Naive B cell (primary cell): ENCODE data around the gene SLC25A47. TPM values are rescaled to one million over a fixed set of nuclear protein-coding genes. Genes with fewer than 3 reads are reported as not detected.
"Not testable (repeated sequence)": the region's sequence is repeated elsewhere in the genome, so short reads cannot be mapped to it uniquely, and the experiment has no call there.

Experiments
- ATAC-seq, 2 donors: fragments of 150-1000 bp; cut with Tn5 transposase; 2 replicates each; pipeline ENCODE4 v1.10.0; 2021; ENCODE audit warnings: low read depth in 2 of 2, mild to moderate bottlenecking in 2 of 2, moderate library complexity in 2 of 2
- DNase-seq: peaks from one replicate; pipeline ENCODE4 v3.0.0; 2022
- H3K27ac Mint-ChIP-seq, 6 donors: one replicate each; pipeline ENCODE4 v1.8.0; 2020 to 2022; ENCODE audit warnings: mild to moderate bottlenecking in 6 of 6, mixed read lengths in 6 of 6, moderate library complexity in 5 of 6, inconsistent platforms in 2 of 6
- H3K27me3 Mint-ChIP-seq, 3 donors: one replicate each; pipeline ENCODE4 v1.8.0; 2021 to 2022; ENCODE audit warnings: mixed read lengths in 3 of 3, mild to moderate bottlenecking in 1 of 3
- H3K36me3 Mint-ChIP-seq, 2 donors: one replicate each; pipeline ENCODE4 v1.8.0; 2020 to 2022; ENCODE audit warnings: mixed read lengths in 2 of 2, inconsistent platforms in 1 of 2, mild to moderate bottlenecking in 1 of 2
- H3K4me1 Mint-ChIP-seq, 3 donors: one replicate each; pipeline ENCODE4 v1.8.0; 2020 to 2022; ENCODE audit warnings: mixed read lengths in 3 of 3, inconsistent platforms in 1 of 3, mild to moderate bottlenecking in 1 of 3, moderate library complexity in 1 of 3
- H3K4me3 Mint-ChIP-seq, 8 donors: one replicate each; pipeline ENCODE4 v1.8.0; 2020 to 2022; ENCODE audit warnings: mild to moderate bottlenecking in 8 of 8, mixed read lengths in 8 of 8, moderate library complexity in 8 of 8, inconsistent platforms in 2 of 8
- H3K9me3 Mint-ChIP-seq, 7 donors: one replicate each; pipeline ENCODE4 v1.8.0; 2020 to 2022; ENCODE audit warnings: mixed read lengths in 7 of 7, mild to moderate bottlenecking in 5 of 7, inconsistent platforms in 2 of 7, moderate library complexity in 1 of 7
- polyA plus RNA-seq, 6 donors: library from polyadenylated mRNA; unstranded; fragments of 300-500 nt; fragmentation: Illumina TruSeq; gene quantifications; one replicate each; pipeline ENCODE4 v1.2.3, GENCODE V29; 2021; ENCODE audit warnings: low read depth in 6 of 6

SLC25A47 gene
- polyA plus RNA-seq: not detected

- Mint-ChIP-seq H3K36me3 (no peaks in the 10 kb centered on the region), H3K4me1 (peaks cover 0 to 3% (median 0%) of the 10 kb centered on the region in 3 donors), H3K4me3 (peak within 1 kb of the TSS in 1 of 8 donors; percentile 12), H3K9me3 (no peaks in the 10 kb centered on the region), H3K27ac (no peak within 1 kb of the TSS), H3K27me3 (no peaks in the 10 kb centered on the region)
- no peak for DNase-seq
- no peak for ATAC-seq
Observed at GRCh38 chr14:100323121-100323941, at the start of gene SLC25A47. Gene SLC25A47 (plus strand): TSS chr14:100323339. CDS start chr14:100323415, 76 bp downstream.

DNA sequence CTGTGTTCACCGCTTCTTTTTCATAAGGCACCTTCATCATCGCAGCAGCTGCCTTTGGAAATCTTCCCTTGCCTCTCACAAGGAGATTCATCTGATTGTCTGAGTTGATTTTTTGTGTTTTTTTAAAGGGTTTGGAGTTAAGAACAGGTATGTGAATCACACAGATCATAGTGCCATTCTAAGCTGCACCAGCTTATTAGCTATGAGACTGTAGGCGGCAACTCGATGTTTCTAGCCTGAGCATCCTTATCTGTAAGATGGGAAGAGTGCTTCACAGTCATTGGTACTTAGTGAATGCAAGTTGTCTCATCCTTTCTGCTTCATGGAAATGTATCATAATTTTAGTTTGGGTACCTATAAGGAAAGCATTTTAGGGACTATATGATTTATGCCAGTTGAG, 48.9 kb upstream of the SLC25A47 start:
- ATAC-seq: no peak
- Mint-ChIP-seq H3K27me3 (no peaks in the 10 kb centered on the region), H3K4me1 (peaks cover 11 to 33% (median 25%) of the 10 kb centered on the region in 3 donors), H3K4me3 (no peak overlapping the region), H3K9me3 (no peaks in the 10 kb centered on the region), H3K27ac (peak overlapping the region in 3 of 6 donors; percentile 66 to 79 (median 78)), H3K36me3 (peaks cover 0 to 4% of the 10 kb centered on the region in 2 donors)
- DNase-seq: no peak

DNA sequence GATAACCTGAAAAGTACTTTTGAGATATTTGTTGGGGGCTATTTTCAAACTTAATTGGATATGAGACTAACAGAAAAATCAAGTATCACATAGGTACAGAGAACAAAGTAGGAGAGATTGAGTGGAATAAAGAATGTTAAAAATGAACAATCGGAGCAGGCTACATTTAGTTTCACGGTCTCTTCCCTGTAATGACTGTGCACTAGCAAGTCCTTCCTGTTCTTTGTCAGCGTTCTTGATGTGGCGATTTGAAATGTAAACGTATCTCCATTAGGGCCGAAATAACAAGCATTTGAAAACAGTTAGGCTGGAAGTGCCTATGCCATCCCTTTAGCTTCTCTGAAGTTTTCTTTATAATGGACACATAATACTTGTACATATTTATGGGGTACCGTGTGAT, 47.9 kb upstream of the SLC25A47 start:
- H3K9me3 Mint-ChIP-seq: no peaks in the 10 kb centered on the region
- no peak for DNase-seq
- no peak overlapping the region for H3K4me3 Mint-ChIP-seq
- ATAC-seq: no peak
- H3K4me1 Mint-ChIP-seq: peaks cover 13 to 37% (median 30%) of the 10 kb centered on the region in 3 donors
- H3K36me3 Mint-ChIP-seq: peaks cover 0 to 4% of the 10 kb centered on the region in 2 donors
- peak overlapping the region in 4 of 6 donors; percentile 6 to 53 (median 30) for H3K27ac Mint-ChIP-seq
- no peaks in the 10 kb centered on the region for H3K27me3 Mint-ChIP-seq

- Mint-ChIP-seq H3K27me3 (no peaks in the 10 kb centered on the region), H3K4me3 (no peak overlapping the region), H3K27ac (peak overlapping the region in 4 of 6 donors; percentile 23 to 90 (median 53)), H3K4me1 (peaks cover 13 to 42% (median 28%) of the 10 kb centered on the region in 3 donors), H3K36me3 (peaks cover 0 to 4% of the 10 kb centered on the region in 2 donors), H3K9me3 (no peaks in the 10 kb centered on the region)
- ATAC-seq (peak; percentile 36 to 45), DNase-seq (no peak)
Observed at GRCh38 chr14:100278702-100279101, 44.4 kb upstream of the SLC25A47 start.

GRCh38 chr14:100279133-100279532, 44.0 kb upstream of the SLC25A47 start:
- H3K4me3 Mint-ChIP-seq: peak overlapping the region in 1 of 8 donors; percentile 2
- H3K36me3 Mint-ChIP-seq: peaks cover 0 to 4% of the 10 kb centered on the region in 2 donors
- ATAC-seq (no peak), DNase-seq (no peak)
- no peaks in the 10 kb centered on the region for H3K9me3 Mint-ChIP-seq
- peaks cover 13 to 40% (median 30%) of the 10 kb centered on the region in 3 donors for H3K4me1 Mint-ChIP-seq
- H3K27ac Mint-ChIP-seq: peak overlapping the region in 4 of 6 donors; percentile 17 to 56 (median 32)
- H3K27me3 Mint-ChIP-seq: no peaks in the 10 kb centered on the region

DNA sequence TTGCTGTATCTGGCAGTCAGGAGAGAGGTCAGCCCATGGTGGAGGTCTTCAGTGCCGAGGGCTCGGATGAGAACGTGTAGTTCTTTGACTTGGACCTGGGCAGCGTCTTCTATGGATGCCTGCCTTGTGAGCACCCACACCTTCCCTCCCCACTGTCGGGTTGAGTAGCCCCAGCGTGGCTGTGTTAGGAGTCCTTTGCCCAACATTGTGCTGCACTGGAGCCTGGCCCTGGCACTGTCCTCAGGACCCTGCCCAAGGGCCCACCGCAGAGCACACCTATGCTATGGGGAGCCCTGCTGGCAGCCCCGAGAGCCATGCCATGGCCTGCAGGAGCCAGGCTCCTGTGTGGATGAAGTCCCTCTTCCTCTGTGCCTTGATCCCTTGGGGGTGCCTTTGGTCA, 43.6 kb upstream of the SLC25A47 start:
- ATAC-seq (no peak), DNase-seq (no peak)
- Mint-ChIP-seq H3K27ac (peak overlapping the region in 5 of 6 donors; percentile 17 to 56 (median 31)), H3K9me3 (no peaks in the 10 kb centered on the region), H3K4me3 (no peak overlapping the region), H3K27me3 (no peaks in the 10 kb centered on the region), H3K4me1 (peaks cover 16 to 40% (median 30%) of the 10 kb centered on the region in 3 donors), H3K36me3 (peaks cover 0 to 4% of the 10 kb centered on the region in 2 donors)

DNA sequence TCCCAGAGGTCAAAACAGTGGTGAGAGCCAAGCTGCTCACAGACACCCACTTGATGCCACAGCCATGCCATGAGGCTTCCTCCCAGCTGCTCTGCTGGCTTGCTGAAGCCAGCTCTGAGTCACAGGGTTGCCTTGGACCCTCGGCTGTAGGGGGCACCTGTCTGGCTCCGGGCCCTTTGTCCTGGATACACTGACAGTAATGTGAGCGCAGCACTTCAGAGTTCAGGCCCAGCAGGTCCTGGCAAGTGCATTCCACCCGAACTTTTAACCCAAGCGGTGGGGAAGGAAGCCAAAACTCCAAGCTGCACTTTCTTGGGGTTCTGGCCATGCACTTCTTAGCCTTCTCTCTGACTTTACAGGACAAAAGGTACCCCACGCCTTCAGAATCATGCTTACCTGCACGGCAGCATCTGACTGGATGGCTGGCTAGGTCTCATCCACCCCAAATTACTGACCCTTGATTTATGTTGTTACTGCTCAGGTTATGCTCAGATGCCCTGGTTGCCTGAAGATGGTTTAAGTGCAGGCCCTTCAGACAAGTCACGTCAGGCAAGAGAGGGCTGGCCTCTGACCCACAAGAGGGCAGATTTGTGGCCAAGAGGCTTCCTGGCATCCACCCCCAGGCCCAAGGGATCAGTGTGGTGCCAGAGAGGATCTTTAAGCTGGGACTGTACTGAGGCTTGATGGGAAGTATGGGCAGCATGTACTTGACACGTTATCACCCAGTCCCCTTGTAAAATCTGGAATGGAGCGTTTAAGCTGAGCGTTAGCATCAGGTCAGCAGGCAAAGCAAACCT, 41.7 kb upstream of the SLC25A47 start:
- no peak for ATAC-seq
- H3K4me3 Mint-ChIP-seq: peak overlapping the region in 1 of 8 donors; percentile 58
- peaks cover 22 to 34% (median 30%) of the 10 kb centered on the region in 3 donors for H3K4me1 Mint-ChIP-seq
- H3K27me3 Mint-ChIP-seq: no peaks in the 10 kb centered on the region
- H3K9me3 Mint-ChIP-seq: no peaks in the 10 kb centered on the region
- H3K36me3 Mint-ChIP-seq: peaks cover 0 to 4% of the 10 kb centered on the region in 2 donors
- DNase-seq: no peak
- H3K27ac Mint-ChIP-seq: no peak overlapping the region

GRCh38 chr14:100282083-100282350, 41.1 kb upstream of the SLC25A47 start:
- Mint-ChIP-seq H3K27ac (peak overlapping the region in 1 of 6 donors; percentile 47), H3K4me3 (peak overlapping the region in 1 of 8 donors; percentile 58), H3K36me3 (peaks cover 0 to 4% of the 10 kb centered on the region in 2 donors), H3K9me3 (no peaks in the 10 kb centered on the region), H3K27me3 (no peaks in the 10 kb centered on the region), H3K4me1 (peaks cover 22 to 34% (median 30%) of the 10 kb centered on the region in 3 donors)
- DNase-seq (no peak), ATAC-seq (no peak)

- no peak for DNase-seq
- H3K27ac Mint-ChIP-seq: peak overlapping the region in 4 of 6 donors; percentile 32 to 84 (median 48)
Observed at GRCh38 chr14:100282766-100283419, 40.2 kb upstream of the SLC25A47 start.

GRCh38 chr14:100283436-100283835, 39.7 kb upstream of the SLC25A47 start:
- H3K36me3 Mint-ChIP-seq, DNase-seq, H3K27me3 Mint-ChIP-seq, H3K27ac Mint-ChIP-seq, H3K9me3 Mint-ChIP-seq, ATAC-seq: not testable (repeated sequence)
- Mint-ChIP-seq H3K4me3 (peak overlapping the region in 3 of 8 donors; percentile 58 to 72 (median 63)), H3K4me1 (peaks cover 20 to 31% (median 28%) of the 10 kb centered on the region in 3 donors)

More at GRCh38 chr14:100282766-100283419, 40.2 kb upstream of the SLC25A47 start:
- peak overlapping the region in 4 of 8 donors; percentile 8 to 72 (median 60) for H3K4me3 Mint-ChIP-seq
- peaks cover 22 to 34% (median 31%) of the 10 kb centered on the region in 3 donors for H3K4me1 Mint-ChIP-seq
- no peaks in the 10 kb centered on the region for H3K27me3 Mint-ChIP-seq
- ATAC-seq: no peak
- no peaks in the 10 kb centered on the region for H3K9me3 Mint-ChIP-seq
- no peaks in the 10 kb centered on the region for H3K36me3 Mint-ChIP-seq

DNA sequence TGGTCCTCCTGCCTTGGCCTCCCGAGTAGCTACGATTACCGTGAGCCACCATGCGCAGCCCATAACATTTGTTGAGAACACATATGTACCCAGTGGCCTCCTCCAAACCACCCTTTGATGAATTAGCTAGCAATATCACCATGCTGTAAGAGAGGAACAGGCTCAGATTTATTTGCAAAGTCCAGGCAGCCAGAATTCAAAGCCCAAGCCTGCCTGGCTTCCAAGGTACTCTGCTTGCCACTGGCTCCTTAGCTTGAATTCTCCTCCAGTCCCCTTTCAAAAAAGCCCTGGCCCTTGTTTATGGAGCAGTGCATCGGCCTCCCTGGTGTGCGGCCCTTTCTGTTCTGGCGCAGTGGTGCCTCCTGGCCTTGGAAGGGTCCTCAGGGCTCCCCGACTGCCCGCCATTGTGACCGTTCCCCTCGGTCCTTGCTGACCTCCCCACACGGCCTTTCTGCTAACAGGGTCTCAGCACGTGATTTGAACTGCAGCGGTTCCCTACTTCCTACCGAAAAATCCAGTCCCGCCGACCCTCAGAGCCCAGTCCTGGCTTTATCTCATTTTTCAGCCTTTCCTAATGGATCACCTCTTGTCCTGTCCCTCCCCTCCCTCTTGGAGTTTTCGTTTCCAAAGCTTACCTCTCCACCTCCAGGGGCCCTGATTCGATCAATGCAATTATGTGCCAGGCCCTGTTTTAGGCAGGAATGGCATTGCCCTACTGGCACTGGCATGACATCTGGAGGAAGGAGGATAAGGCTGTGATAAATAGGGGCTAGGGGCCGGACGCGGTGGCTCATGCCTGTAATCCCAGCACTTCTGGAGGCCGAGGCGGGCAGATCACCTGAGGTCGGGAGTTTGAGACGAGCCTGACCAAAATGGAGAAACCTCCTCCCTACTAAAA, 38.9 kb upstream of the SLC25A47 start:
- Mint-ChIP-seq H3K27me3 (no peaks in the 10 kb centered on the region), H3K9me3 (no peaks in the 10 kb centered on the region), H3K4me1 (peaks cover 14 to 26% (median 23%) of the 10 kb centered on the region in 3 donors), H3K4me3 (peak overlapping the region; percentile 69 to 89 (median 74)), H3K36me3 (no peaks in the 10 kb centered on the region), H3K27ac (peak overlapping the region in 5 of 6 donors; percentile 35 to 75 (median 67))
- DNase-seq (no peak), ATAC-seq (no peak)
